ENCODE data around the gene CD2AP.

DNA sequence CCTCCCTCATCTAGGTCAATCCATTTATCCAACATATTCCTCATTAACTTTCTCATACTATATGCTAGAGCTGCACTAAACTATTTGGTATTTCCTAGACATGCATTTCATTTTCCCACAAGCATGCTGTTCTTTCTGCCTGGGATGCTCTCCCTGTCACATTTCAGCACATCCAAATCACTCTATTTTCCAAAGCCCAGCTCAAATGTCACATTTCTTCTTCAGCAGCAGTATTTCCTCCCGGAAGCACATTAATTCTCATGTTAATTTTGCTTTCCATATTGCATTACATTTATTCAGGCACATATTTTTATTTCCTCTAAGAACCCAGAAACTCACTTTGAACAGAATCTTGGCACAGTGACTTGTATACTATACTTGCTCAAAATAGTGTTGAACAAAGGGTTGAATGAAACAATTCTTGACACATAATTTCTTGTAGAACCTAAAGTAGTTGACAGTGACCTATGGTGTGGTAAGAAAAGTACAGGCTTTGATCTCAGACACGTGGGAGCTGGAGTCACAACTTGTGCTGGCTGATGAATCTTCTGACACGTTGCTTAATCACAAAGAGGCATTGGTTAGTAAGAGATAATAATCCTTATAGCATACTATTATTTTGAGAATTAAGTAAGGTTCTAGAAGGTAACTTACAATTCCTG, 30.8 kb upstream of the CD2AP start:
- TF ChIP-seq POLR2A (IDR thresholded peaks at IDR 0.05; ENCODE audit: low read depth, low read length) (no peak), TAF1 (IDR thresholded peaks at IDR 0.05; ENCODE audit: borderline replicate concordance, low read depth, low read length) (no peak)

Data from GM12892 (cell line).